ENCODE results near the gene TUT4.
A peak's percentile ranks its signal among the peaks of the same experiment; 100 is the strongest.

Gene TUT4

GRCh38 chr1:52552236-52552504, 722 bp downstream of the TUT4 start:
- Histone ChIP-seq H3K4me2 (ENCODE audit: low read length) (peak overlapping the region; percentile 99), H3K4me3 (ENCODE audit: low read depth, low read length, poor library complexity, severe bottlenecking) (peak overlapping the region; percentile 82), H3K9me2 (ENCODE audit: low read depth, low read length) (no peaks in the 10 kb centered on the region), H3K79me2 (ENCODE audit: insufficient read depth, low read length) (peaks cover 49% of the 10 kb centered on the region), H3K9ac (ENCODE audit: low read length) (peak overlapping the region; percentile 81), H3K36me3 (ENCODE audit: insufficient read depth, low read length) (no peaks in the 10 kb centered on the region), H3F3A (ENCODE audit: insufficient read depth, low read length) (0 out of 2 replicates have a peak, but pooled peaks cover 10% of the 10 kb centered on the region), H2AFZ (ENCODE audit: low read length) (no peak overlapping the region), H3K4me1 (ENCODE audit: insufficient read depth, low read length, severe bottlenecking) (peaks cover 36% of the 10 kb centered on the region), H3K9me3 (ENCODE audit: low read length) (peaks cover 4% of the 10 kb centered on the region; the same call in 1 of the 2 replicates), H4K20me1 (ENCODE audit: insufficient read depth, low read length) (no peaks in the 10 kb centered on the region), H3K27ac (ENCODE audit: low read depth, low read length, poor library complexity, severe bottlenecking) (peak overlapping the region; percentile 87), H3K27me3 (ENCODE audit: insufficient read depth, low read length) (no peaks in the 10 kb centered on the region)
- TF ChIP-seq EZH2 (IDR thresholded peaks at IDR 0.05; ENCODE audit: borderline replicate concordance, low read length) (no peak), CTCF (IDR thresholded peaks at IDR 0.05; ENCODE audit: low read length) (no peak)

GRCh38 chr1:52551507-52552235, 1.2 kb downstream of the TUT4 start:
- H2AFZ ChIP-seq (ENCODE audit: low read length) = no peak overlapping the region
- peaks cover 9% of the 10 kb centered on the region; the same call in 1 of the 2 replicates for H3K9me3 ChIP-seq (ENCODE audit: low read length)
- peak overlapping the region; percentile 81 for H3K9ac ChIP-seq (ENCODE audit: low read length)
- no peaks in the 10 kb centered on the region for H3K9me2 ChIP-seq (ENCODE audit: low read depth, low read length)
- H3F3A ChIP-seq (ENCODE audit: insufficient read depth, low read length) = 0 out of 2 replicates have a peak, but pooled peaks cover 10% of the 10 kb centered on the region
- no peaks in the 10 kb centered on the region for H3K27me3 ChIP-seq (ENCODE audit: insufficient read depth, low read length)
- peaks cover 36% of the 10 kb centered on the region for H3K4me1 ChIP-seq (ENCODE audit: insufficient read depth, low read length, severe bottlenecking)
- H3K4me3 ChIP-seq (ENCODE audit: low read depth, low read length, poor library complexity, severe bottlenecking) = peak overlapping the region; percentile 82
- peak overlapping the region; percentile 87 for H3K27ac ChIP-seq (ENCODE audit: low read depth, low read length, poor library complexity, severe bottlenecking)
- peak overlapping the region; percentile 99 for H3K4me2 ChIP-seq (ENCODE audit: low read length)
- TF ChIP-seq EZH2 (IDR thresholded peaks at IDR 0.05; ENCODE audit: borderline replicate concordance, low read length) = no peak
- TF ChIP-seq CTCF (IDR thresholded peaks at IDR 0.05; ENCODE audit: low read length) = no peak
- no peaks in the 10 kb centered on the region for H4K20me1 ChIP-seq (ENCODE audit: insufficient read depth, low read length)
- H3K36me3 ChIP-seq (ENCODE audit: insufficient read depth, low read length) = 0 out of 2 replicates have a peak, but pooled peaks cover 4% of the 10 kb centered on the region
- H3K79me2 ChIP-seq (ENCODE audit: insufficient read depth, low read length) = peaks cover 54% of the 10 kb centered on the region

- H3K27ac ChIP-seq (ENCODE audit: low read depth, low read length, poor library complexity, severe bottlenecking) = peak overlapping the region; percentile 87
- H3K4me1 ChIP-seq (ENCODE audit: insufficient read depth, low read length, severe bottlenecking) = peaks cover 36% of the 10 kb centered on the region
- H3K4me2 ChIP-seq (ENCODE audit: low read length) = peak overlapping the region; percentile 99
- peaks cover 15% of the 10 kb centered on the region; the same call in 1 of the 2 replicates for H3K9me3 ChIP-seq (ENCODE audit: low read length)
- no peaks in the 10 kb centered on the region for H3K9me2 ChIP-seq (ENCODE audit: low read depth, low read length)
- no peaks in the 10 kb centered on the region for H3K27me3 ChIP-seq (ENCODE audit: insufficient read depth, low read length)
- H3K9ac ChIP-seq (ENCODE audit: low read length) = peak overlapping the region; percentile 81; the same call in 1 of the 2 replicates
- peak overlapping the region; percentile 82 for H3K4me3 ChIP-seq (ENCODE audit: low read depth, low read length, poor library complexity, severe bottlenecking)
- H3K79me2 ChIP-seq (ENCODE audit: insufficient read depth, low read length) = peaks cover 66% of the 10 kb centered on the region
- H3F3A ChIP-seq (ENCODE audit: insufficient read depth, low read length) = 0 out of 2 replicates have a peak, but pooled peaks cover 10% of the 10 kb centered on the region
- no peak for TF ChIP-seq EZH2 (IDR thresholded peaks at IDR 0.05; ENCODE audit: borderline replicate concordance, low read length)
- TF ChIP-seq CTCF (IDR thresholded peaks at IDR 0.05; ENCODE audit: low read length) = no peak
- no peaks in the 10 kb centered on the region for H4K20me1 ChIP-seq (ENCODE audit: insufficient read depth, low read length)
- H3K36me3 ChIP-seq (ENCODE audit: insufficient read depth, low read length) = peaks cover 13% of the 10 kb centered on the region
- H2AFZ ChIP-seq (ENCODE audit: low read length) = no peak overlapping the region
Observed at GRCh38 chr1:52550447-52550846, 2.4 kb downstream of the TUT4 start.
